Measurements from ENCODE around the gene ITGA7.

The ITGA7 gene

GRCh38 chr12:55733021-55733555 is 25.4 kb upstream of the ITGA7 start:
- DNase-seq = no peak

GRCh38 chr12:55732288-55732687 is 24.6 kb upstream of the ITGA7 start:
- DNase-seq = no peak

DNA sequence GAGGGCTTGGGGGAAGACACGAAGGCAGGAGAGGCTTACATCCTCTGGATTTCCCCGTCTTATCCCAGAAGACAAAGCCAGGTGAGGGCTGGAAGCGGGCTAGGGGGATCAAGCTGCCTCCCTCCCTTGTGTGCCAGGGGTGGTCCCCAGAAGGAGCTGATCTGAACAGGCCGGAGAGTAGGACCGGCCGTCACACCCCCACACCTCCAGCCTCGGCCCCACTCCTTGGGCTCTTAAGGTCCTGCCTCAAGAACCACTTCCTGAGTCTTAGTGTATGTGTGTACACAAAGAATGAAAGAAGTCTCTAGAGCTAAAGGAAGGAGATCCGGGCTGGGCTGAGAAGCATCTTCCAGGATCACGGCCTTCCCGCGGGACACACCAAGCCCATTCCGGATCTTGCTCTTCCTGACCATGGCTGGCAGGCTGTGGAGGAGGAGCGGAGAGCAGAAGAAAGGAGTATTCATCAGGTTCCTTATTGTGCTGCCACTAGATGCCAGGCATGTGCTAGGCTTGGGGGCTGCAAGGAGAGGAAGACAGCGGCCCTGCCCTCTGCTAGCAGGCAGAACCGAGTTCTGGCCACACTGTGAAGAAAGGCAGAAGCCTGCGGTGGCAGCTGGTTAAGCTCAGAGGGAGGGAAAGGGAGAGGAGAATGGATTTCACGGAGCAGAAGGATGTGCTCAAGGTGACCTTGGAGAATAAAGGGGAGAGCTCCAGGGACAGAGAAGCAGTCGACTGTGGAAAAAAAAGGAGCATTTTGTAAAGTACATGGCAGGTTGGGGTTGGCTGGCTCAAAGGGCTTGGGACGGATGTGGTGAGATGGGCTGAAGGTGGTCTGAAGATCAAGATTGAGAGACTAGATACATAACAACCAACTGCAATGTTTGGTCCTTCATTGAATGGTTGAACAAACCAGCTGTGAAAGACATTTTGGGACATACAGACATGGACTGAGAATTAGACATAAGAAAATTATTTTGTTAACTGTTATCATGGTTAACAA is 22.4 kb upstream of the ITGA7 start:
- DNase-seq = peak; percentile 35 to 40

DNA sequence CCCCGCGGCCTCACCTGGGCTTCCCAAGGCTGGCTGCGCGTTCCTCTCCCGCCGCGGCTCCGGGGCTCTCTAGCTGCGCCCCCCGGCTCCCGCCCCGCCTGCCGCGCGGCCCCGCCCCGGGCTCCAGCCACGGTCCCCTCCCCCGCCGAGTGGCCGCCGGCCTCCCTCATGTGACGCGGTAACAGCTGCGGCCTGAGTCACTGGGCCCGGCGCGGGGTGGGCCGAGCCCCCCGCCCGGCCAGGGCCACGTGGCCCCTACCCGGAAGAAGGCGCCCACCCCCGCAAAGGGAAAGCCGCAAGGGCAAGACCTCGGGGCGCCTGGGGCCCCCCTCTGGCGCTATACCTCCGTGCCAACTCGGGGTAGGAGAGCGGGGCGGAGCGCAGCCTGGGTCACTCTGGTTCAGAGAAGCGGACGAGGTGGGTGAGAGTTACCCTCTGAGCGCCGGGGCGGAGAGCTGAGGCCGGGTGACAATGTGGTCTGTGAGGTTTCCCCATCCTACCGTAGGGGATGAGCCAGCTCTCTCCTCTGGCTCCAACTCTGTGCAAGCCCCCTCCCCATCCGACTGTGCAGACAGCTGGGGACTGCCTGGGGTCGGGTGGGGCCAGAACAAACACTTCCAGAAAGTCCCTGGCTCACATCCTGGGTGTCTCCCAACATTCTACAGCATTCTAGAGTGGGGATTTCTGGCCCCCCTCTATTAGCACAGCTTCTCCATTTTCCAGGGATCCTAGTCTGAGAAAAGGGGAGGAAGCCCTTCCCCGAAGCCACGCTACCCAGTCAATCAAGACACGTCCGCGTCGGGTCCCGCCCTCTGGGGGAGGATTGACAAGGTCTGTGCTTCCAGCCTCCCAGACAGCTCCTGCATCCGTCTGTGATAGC is 21.5 kb upstream of the ITGA7 start, which contains the start of gene CD63:
Gene CD63, minus strand, starts transcription at position 71 of the 880 bp plus-strand sequence. CDS start 668 bp downstream, outside the sequence.
- peak; percentile 82 to 87 for DNase-seq

GRCh38 chr12:55728186-55728938 is 20.7 kb upstream of the ITGA7 start:
- peak; percentile 33 to 34 for DNase-seq

DNA sequence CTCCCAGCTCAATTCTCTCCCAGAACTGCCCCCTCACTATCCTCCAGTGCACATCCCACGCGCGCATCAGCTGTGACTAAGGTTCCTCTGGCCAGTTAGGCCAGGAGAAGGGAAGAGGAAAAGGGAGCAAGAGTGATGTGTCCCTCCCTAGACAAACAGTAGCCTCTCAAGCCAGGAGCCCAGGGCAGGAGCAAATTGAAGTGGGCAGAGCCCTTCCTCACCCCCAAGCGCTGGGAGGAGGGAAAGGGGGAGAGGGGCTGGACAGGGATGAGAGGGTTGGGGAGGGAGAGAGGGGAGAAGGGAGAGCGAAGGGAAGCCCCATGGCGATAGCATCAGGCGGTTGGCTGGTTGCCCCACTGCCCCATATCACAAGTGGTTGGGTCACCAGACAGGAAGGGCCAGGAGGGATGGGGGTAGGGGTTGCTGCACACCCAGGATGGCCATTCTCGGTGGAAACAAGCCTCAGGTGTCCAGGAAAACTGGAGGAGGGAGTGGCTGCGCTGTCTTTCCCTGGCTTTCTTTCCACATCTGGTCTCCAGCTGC is 20.0 kb upstream of the ITGA7 start:
- DNase-seq = no peak

- no peak for DNase-seq
Observed at GRCh38 chr12:55726971-55727370, 19.3 kb upstream of the ITGA7 start.

DNA sequence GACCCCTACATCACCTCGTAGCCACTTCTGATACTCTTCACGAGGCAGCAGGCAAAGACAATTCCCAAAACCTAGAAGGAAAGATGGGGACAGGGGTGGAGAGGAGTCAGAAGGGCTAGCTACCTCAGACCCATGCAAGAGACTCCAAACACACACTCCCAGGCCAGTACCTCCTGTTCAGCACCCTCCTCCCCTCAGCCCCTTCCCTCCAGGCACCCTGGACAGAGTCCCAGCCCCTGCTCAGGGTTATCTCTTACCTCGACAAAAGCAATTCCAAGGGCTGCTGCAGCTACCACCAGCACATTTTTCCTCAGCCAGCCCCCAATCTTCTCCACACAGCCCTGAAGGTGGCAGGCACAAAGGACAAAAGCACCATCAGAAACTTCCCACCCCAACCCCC is 17.9 kb upstream of the ITGA7 start:
- DNase-seq = no peak

GRCh38 chr12:55724940-55725309 is 17.2 kb upstream of the ITGA7 start:
- DNase-seq = no peak

DNA sequence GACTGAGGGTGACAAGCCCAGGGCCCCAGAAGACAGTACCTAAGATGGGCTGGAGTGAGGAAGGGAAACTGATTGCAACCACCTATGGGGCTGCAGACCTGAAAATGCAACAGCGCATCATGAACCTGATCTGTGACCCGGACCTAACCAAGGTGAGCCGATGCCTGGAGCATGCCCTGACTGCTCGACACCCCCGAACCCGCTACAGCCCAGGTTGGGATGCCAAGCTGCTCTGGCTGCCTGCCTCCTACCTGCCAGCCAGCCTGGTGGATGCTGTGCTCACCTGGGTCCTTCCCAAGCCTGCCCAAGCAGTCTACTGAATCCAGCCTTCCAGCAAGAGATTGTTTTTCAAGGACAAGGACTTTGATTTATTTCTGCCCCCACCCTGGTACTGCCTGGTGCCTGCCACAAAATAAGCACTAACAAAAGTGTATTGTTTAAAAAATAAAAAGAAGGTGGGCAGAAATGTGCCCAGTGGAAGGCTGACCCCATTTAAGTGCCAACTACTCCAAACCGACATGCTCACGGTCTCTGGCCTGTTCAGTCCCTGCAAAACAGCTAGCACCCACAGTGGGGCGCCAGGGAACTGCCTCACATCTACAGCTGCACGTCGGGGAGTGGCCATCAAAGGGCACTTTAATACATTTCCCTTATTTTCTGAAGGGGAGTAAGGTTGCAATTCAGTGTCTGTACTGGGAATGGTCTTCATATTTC is 16.7 kb upstream of the ITGA7 start:
- peak; percentile 69 to 81 for DNase-seq

DNA sequence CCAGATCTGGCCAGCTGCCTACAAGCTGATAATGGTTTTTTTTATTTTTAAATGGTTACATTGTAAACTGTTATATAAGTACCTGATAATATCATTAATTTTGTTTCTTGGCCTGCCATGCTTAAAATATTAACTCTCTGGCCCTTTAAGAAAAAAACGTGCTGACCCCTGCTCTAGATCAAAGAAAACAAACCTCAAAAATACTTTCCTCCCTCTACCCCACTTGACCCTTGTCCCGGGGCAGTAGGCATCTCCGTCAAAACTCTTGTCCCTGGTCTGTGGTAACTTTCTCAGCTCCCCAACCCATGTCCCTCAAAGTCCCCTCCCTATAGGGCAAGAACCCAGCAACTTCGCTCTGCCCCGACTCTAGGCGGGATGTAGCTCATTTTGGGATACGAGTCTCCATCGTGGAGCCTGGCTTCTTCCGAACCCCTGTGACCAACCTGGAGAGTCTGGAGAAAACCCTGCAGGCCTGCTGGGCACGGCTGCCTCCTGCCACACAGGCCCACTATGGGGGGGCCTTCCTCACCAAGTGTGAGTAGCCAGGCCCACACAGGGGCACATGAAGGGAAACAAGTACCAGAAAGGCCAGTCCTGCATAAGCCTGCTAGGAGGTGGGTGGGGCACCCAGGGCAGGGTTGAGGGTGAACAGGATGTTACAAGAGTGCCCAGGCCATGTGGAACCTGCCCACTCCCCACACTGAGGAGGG is 16.0 kb upstream of the ITGA7 start:
- no peak for DNase-seq

DNA sequence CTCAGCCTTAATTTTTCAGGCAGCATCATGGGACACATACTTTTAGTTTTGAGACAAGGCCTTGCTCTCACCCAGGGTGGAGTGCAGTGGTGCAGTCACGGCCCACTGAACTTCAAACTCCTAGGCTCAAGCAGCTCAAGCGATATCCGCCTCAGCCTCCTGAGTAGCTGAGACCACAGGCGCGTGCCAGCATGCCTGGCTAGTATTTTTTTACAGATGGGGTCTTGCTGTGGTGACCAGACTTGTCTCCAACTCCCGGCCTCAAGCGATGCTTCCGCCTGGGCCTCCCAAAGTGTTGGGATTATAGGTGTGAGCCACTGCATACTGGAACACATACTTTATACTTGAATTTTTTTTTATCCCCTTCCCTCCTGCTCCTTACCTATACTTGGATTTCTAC is 15.2 kb upstream of the ITGA7 start:
- no peak for DNase-seq

- DNase-seq = no peak
Observed at GRCh38 chr12:55721601-55722213, 14.0 kb upstream of the ITGA7 start.

DNA sequence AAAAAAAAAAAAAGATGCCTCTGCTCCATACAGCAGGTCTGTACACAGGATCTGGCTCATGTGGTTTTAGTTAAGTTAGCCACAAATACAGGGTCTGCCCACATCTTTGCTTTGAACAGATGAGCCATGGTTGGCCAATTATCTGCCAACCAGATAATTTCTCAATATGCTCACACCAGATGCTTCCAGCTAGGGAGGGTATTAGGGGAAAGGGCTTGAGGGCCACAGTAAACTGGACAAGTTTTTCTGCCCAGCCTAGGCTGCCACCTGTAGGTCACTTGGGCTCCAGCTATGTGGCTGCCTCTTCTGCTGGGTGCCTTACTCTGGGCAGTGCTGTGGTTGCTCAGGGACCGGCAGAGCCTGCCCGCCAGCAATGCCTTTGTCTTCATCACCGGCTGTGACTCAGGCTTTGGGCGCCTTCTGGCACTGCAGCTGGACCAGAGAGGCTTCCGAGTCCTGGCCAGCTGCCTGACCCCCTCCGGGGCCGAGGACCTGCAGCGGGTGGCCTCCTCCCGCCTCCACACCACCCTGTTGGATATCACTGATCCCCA is 13.3 kb upstream of the ITGA7 start:
- DNase-seq = no peak

DNA sequence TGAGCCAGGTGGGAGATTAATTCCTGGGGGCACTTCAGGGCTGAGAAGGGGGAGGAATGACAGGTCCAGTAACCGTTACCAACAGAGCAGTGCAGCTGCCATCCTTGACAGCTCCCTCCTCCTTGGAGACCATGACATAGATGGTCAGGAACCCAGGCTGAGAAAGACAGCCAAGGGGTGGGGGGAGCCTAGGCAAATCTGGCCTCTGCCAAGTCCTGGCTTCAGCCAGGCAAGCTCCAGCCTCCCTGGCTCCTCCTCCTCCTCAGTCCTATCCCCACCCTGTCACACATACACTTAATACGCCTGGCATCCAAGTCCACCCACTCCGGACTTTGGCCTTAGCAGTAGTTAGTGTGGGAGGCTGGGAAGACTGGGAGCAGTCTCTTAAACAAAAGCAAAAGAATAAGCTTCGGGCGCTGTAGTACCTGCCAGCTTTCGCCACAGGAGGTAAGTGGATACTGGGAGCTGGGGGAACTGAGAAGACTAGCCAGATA is 12.4 kb upstream of the ITGA7 start, which contains the start of gene RDH5:
Gene RDH5, plus strand, starts transcription at position 323 of the 494 bp plus-strand sequence. CDS start 792 bp downstream, outside the sequence.
- DNase-seq = no peak

- no peak for DNase-seq
Observed at GRCh38 chr12:55719371-55719770, 11.7 kb upstream of the ITGA7 start.

DNA sequence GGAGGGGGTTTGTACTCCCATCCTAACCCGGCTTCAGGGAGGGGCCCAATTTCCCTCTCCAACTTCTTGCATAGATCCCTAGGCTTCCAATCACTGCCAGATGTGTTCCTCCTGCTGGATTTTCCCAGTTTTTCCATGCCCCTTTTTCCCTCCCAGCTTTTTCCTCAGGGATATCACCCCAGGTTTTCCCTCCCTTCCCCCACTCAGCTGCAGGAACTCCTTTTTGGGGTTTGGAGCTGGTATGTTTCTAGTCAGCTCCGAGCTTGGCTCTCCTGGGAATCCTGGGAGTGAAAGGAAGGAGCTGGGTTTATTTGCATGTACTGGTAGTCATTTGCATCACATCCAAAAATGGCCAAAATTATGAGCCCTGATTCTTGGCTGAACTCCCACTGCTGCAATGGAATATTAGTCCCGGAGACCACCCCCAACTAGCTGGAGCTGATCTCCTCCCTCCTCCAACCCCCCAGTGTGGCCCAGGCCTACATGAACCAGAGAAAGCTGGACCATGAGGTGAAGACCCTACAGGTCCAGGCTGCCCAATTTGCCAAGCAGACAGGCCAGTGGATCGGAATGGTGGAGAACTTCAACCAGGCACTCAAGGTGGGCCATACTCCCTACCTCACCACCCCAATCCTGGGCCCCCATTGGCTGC is 11.0 kb upstream of the ITGA7 start:
- no peak for DNase-seq

GRCh38 chr12:55718015-55718414 is 10.3 kb upstream of the ITGA7 start:
- DNase-seq = no peak
